ENCODE results near the gene SLC25A45. TPM values are rescaled to one million over a fixed set of nuclear protein-coding genes. Genes with fewer than 3 reads are reported as not detected.
A peak's percentile ranks its signal among the peaks of the same experiment; 100 is the strongest.

Gene SLC25A45
- total and polyA plus RNA-seq, 2 donors (not counting 1 experiment from before 2014, with no cell fraction given), result 16.4 to 80.6 TPM

- Mint-ChIP-seq H3K4me3 (no peak overlapping the region), H3K4me1 (peaks cover 28% of the 10 kb centered on the region), H3K27ac (peak overlapping the region; percentile 6), H3K27me3 (no peaks in the 10 kb centered on the region), H3K9me3 (ENCODE audit: insufficient read depth) (no peaks in the 10 kb centered on the region)
- intact Hi-C loops (cut with micrococcal nuclease), result no loop called here
- H2AFZ ChIP-seq (ENCODE audit: insufficient read depth, low read depth, low read length, poor library complexity, severe bottlenecking), result no peak overlapping the region
- H3K9me3 ChIP-seq (ENCODE audit: control extremely low read depth in 1 of 3, control insufficient read depth in 2 of 3, insufficient read depth in 1 of 3, low read length in 2 of 3), result no peaks in the 10 kb centered on the region
- ChIA-PET POLR2A (interaction anchor here (1.0 to 3.1 kb wide), 2 partner anchors 15 to 103 kb away, joined by 4 to 32 read pairs; partner anchors contain the start of gene FRMD8), CTCF (no interaction called here)
- no peak overlapping the region for H3K4me3 ChIP-seq (ENCODE audit: control extremely low read depth in 1 of 5, extremely low read depth in 1 of 5, insufficient read depth in 1 of 5, low read depth in 2 of 5, low read length in 4 of 5)
- DNase-seq (no peak), ATAC-seq (ENCODE audit: low read depth) (no peak)
- 94% methylated on average over 8 of the region's 10 CpGs for WGBS (ENCODE audit: insufficient coverage)
- H3K27me3 ChIP-seq (replicated peaks in 1 of 4; ENCODE audit: control extremely low read depth in 1 of 4, control insufficient read depth in 3 of 4, insufficient read depth in 4 of 4, low read length in 3 of 4), result no peaks in the 10 kb centered on the region
- peaks cover 0 to 51% of the 10 kb centered on the region in 2 experiments for H3K36me3 ChIP-seq (replicated peaks in 1 of 2; ENCODE audit: control extremely low read depth in 1 of 2, control insufficient read depth in 1 of 2, extremely low read depth in 1 of 2, insufficient read depth in 2 of 2, low read length in 1 of 2)
- peak overlapping the region in 1 of 2 donors; percentile 81 for H3K27ac ChIP-seq (ENCODE audit: low read length in 2 of 2)
- peaks cover 4% of the 10 kb centered on the region for H3K79me2 ChIP-seq (ENCODE audit: control insufficient read depth, insufficient read depth, low read length)
- peaks cover 23 to 40% of the 10 kb centered on the region in 2 donors for H3K4me1 ChIP-seq (ENCODE audit: control insufficient read depth in 2 of 2, insufficient read depth in 2 of 2, low read length in 2 of 2)
- no peaks in the 10 kb centered on the region for H4K20me1 ChIP-seq (ENCODE audit: control insufficient read depth, insufficient read depth, low read length, poor library complexity, severe bottlenecking)
- TF ChIP-seq CTCF (IDR thresholded peaks at IDR 0.05) (no peak), EZH2 (IDR thresholded peaks at IDR 0.05; ENCODE audit: borderline replicate concordance, insufficient read depth, low read depth, low read length, poor library complexity, severe bottlenecking) (no peak)
- H3K9ac ChIP-seq (ENCODE audit: low read length), result no peak overlapping the region
- no peak overlapping the region for H3K4me2 ChIP-seq (replicated peaks; ENCODE audit: low read depth, low read length, poor library complexity, severe bottlenecking)
Observed at GRCh38 chr11:65401803-65402248, 19.4 kb upstream of the SLC25A45 start.

- Mint-ChIP-seq H3K4me1 (peaks cover 27% of the 10 kb centered on the region), H3K4me3 (no peak overlapping the region), H3K27ac (no peak overlapping the region), H3K9me3 (ENCODE audit: insufficient read depth) (no peaks in the 10 kb centered on the region), H3K27me3 (no peaks in the 10 kb centered on the region)
- no peaks in the 10 kb centered on the region for H4K20me1 ChIP-seq (ENCODE audit: control insufficient read depth, insufficient read depth, low read length, poor library complexity, severe bottlenecking)
- 86% methylated on average over 9 of the region's 16 CpGs for WGBS (ENCODE audit: insufficient coverage)
- H3K9ac ChIP-seq (ENCODE audit: low read length), result no peak overlapping the region
- CTCF ChIA-PET, result no interaction called here
- no peak overlapping the region for H3K4me2 ChIP-seq (replicated peaks; ENCODE audit: low read depth, low read length, poor library complexity, severe bottlenecking)
- intact Hi-C loops (cut with micrococcal nuclease), result no loop called here
- DNase-seq (no peak), ATAC-seq (ENCODE audit: low read depth) (no peak)
- no peak for TF ChIP-seq CTCF (IDR thresholded peaks at IDR 0.05)
- no peak for TF ChIP-seq EZH2 (IDR thresholded peaks at IDR 0.05; ENCODE audit: borderline replicate concordance, insufficient read depth, low read depth, low read length, poor library complexity, severe bottlenecking)
- no peak overlapping the region for H2AFZ ChIP-seq (ENCODE audit: insufficient read depth, low read depth, low read length, poor library complexity, severe bottlenecking)
- peaks cover 5% of the 10 kb centered on the region for H3K79me2 ChIP-seq (ENCODE audit: control insufficient read depth, insufficient read depth, low read length)
- no peaks in the 10 kb centered on the region for H3K27me3 ChIP-seq (replicated peaks in 1 of 4; ENCODE audit: control extremely low read depth in 1 of 4, control insufficient read depth in 3 of 4, insufficient read depth in 4 of 4, low read length in 3 of 4)
- H3K4me1 ChIP-seq (ENCODE audit: control insufficient read depth in 2 of 2, insufficient read depth in 2 of 2, low read length in 2 of 2), result peaks cover 23 to 34% of the 10 kb centered on the region in 2 donors
- H3K9me3 ChIP-seq (ENCODE audit: control extremely low read depth in 1 of 3, control insufficient read depth in 2 of 3, insufficient read depth in 1 of 3, low read length in 2 of 3), result no peaks in the 10 kb centered on the region
- H3K27ac ChIP-seq (ENCODE audit: low read length in 2 of 2), result peak overlapping the region in 1 of 2 donors; percentile 30
- POLR2A ChIA-PET, result interaction anchor here (0.5 to 3.1 kb wide), 3 partner anchors 14 to 126 kb away, joined by 3 to 32 read pairs (median 4); partner anchors contain the start of gene FRMD8
- peaks cover 0 to 56% of the 10 kb centered on the region in 2 experiments for H3K36me3 ChIP-seq (replicated peaks in 1 of 2; ENCODE audit: control extremely low read depth in 1 of 2, control insufficient read depth in 1 of 2, extremely low read depth in 1 of 2, insufficient read depth in 2 of 2, low read length in 1 of 2)
- H3K4me3 ChIP-seq (ENCODE audit: control extremely low read depth in 1 of 5, extremely low read depth in 1 of 5, insufficient read depth in 1 of 5, low read depth in 2 of 5, low read length in 4 of 5), result no peak overlapping the region
Observed at GRCh38 chr11:65401073-65401802, 18.8 kb upstream of the SLC25A45 start.

Measured in B cell (primary cell).